Heart left ventricle (tissue), 16 donors: ENCODE data around the gene ENAH. TPM values are rescaled to one million over a fixed set of nuclear protein-coding genes. Genes with fewer than 3 reads are reported as not detected.

ENCODE experiments used
- ATAC-seq, 4 donors: fragments of 200-7000 bp; cut with Tn5 transposase; one replicate each; pipeline ENCODE4 v1.9.1; 2020 to 2022; ENCODE audit warnings: moderate library complexity in 4 of 4, mild to moderate bottlenecking in 3 of 4, moderate number of reproducible peaks in 1 of 4
- DNase-seq, 5 donors: peaks; one replicate each; pipeline ENCODE4 v3.0.0-alpha.2; 2020
- H3K27ac ChIP-seq, 12 donors: fragments of 200-600 bp; sonication (generic) in 4 of 12; one replicate each; pipeline versions ENCODE4 v1.5.0 to v1.8.0; 2016 to 2022; ENCODE audit warnings: mild to moderate bottlenecking in 2 of 12
- H3K27me3 ChIP-seq, 9 donors: fragments of 200-600 bp; sonication (generic) in 2 of 9; one replicate each; pipeline versions ENCODE4 v1.5.1 to v1.8.0; 2016 to 2022; ENCODE audit warnings: mild to moderate bottlenecking in 3 of 9
- H3K36me3 ChIP-seq, 9 donors: fragments of 200-600 bp; sonication (generic) in 2 of 9; one replicate each; pipeline versions ENCODE4 v1.5.0 to v1.8.0; 2018 to 2022; ENCODE audit warnings: mild to moderate bottlenecking in 2 of 9
- H3K4me1 ChIP-seq, 12 donors: fragments of 200-600 bp; sonication (generic) in 4 of 12; one replicate each; pipeline versions ENCODE4 v1.5.0 to v1.8.0; 2016 to 2022; ENCODE audit warnings: mild to moderate bottlenecking in 3 of 12
- H3K4me3 ChIP-seq, 12 donors: fragments of 200-600 bp; sonication (generic) in 4 of 12; one replicate each; pipeline versions ENCODE4 v1.5.0 to v1.8.0; 2017 to 2022; ENCODE audit warnings: mild to moderate bottlenecking in 9 of 12, moderate library complexity in 4 of 12
- H3K9me3 ChIP-seq, 12 donors: fragments of 200-600 bp; sonication (generic) in 4 of 12; one replicate each; pipeline versions ENCODE4 v1.5.0 to v1.8.0; 2016 to 2022; ENCODE audit warnings: mild to moderate bottlenecking in 1 of 12
- CTCF ChIP-seq, 12 donors: fragments of 200-600 bp; sonication (generic) in 4 of 12; IDR thresholded peaks; one replicate each; pipeline versions ENCODE4 v1.5.0 to v1.8.0; 2018 to 2022; ENCODE audit warnings: antibody characterized with exemption in 12 of 12, mild to moderate bottlenecking in 5 of 12
- POLR2A ChIP-seq, 2 donors: fragments of 450-650 bp; IDR thresholded peaks; one replicate each; pipeline ENCODE4 v1.6.1; 2017; ENCODE audit warnings: antibody characterized with exemption in 2 of 2, mild to moderate bottlenecking in 2 of 2, moderate library complexity in 2 of 2
- WGBS, 4 donors: extraction: QIAGEN DNeasy Blood & Tissue Kit in 2 of 4; methylation state at CpG; one replicate each; pipeline versions ENCODE4 v1.1.5 to v1.1.7; 2013 to 2018; 5-methylcytosine and 5-hydroxymethylcytosine counted together
- intact Hi-C, 10 donors: fragments of 100-400 bp; cut with DNase I; formaldehyde crosslinking; loops; one replicate each; pipeline versions ENCODE4 v1.11.1 to v1.14.2; 2022
- polyA plus RNA-seq, 2 donors: library from polyadenylated mRNA; stranded (reverse); fragments of 200-250 nt; gene quantifications; one replicate each; pipeline ENCODE4 v1.2.3, GENCODE V29; 2013
- total RNA-seq, 9 donors: library from RNA; depleted of rRNA in 2 of 9; stranded (reverse); fragments of >200 nt in 2 of 9; fragmentation: NEBNext Ultra II Directional in 3 of 9; extraction: Animal tissue kit (Norgen Biotek cat#: 25700) in 3 of 9; gene quantifications; one replicate each; pipeline versions ENCODE4 v1.1.0 to v1.2.4, GENCODE V29; 2016 to 2023
- donor health status: ischemic (EF 13 %, LVEDD 7.1; RV severe dilation, severe dysfunction).
- donor health status: healthy with polysubstance abuse.
- donor health status: DM: no; HTN: yes; CAD: no.
- donor health status: DM: no; HTN: no; CAD: no.
- donor health status: ischemic (EF 25% LVEDD 6.9; RV normal size, moderate dysfunction).
- donor health status: ischemic (EF 25% LVEDD 5.7; RV mildly dilated, moderate dysfunction).
- donor health status: healthy.
- donor health status: DM: yes; HTN: yes; CAD: no.
- donor health status: ischemic (EF 35%, LVEDD 5.7; RV mildly dilated, moderate dysfunction).
- donor health status: nonischemic (EF 11% LVEDD 7.7; RV severe dilation, severe dysfunction).
- donor health status: DM: yes; HTN: yes; CAD: no.
- donor health status: PGD.
- donor health status: ischemic (EF 29% LVEDD 5.4; RV normal size, mild dysfunction).
- donor health status: nonischemic (EF 23%, LVEDD 6.1; RV moderate dilation, normal function).

The ENAH gene
- total and polyA plus RNA-seq, 11 donors = 17.0 to 183 (median 86.1) TPM

- ATAC-seq (no peak), DNase-seq (no peak)
- H3K4me3 ChIP-seq = no peak overlapping the region
- H3K27ac ChIP-seq = peak overlapping the region in 2 of 12 donors; percentile 27 to 90
- TF ChIP-seq CTCF (IDR thresholded peaks at IDR 0.05) (no peak), POLR2A (IDR thresholded peaks at IDR 0.05) (no peak)
- no peaks in the 10 kb centered on the region for H3K9me3 ChIP-seq
- H3K36me3 ChIP-seq = no peaks in the 10 kb centered on the region
- WGBS, 4 donors = 85 to 92% (median 88%) methylated on average over 25 of the region's 25 CpGs
- intact Hi-C loops = no loop called here
- H3K27me3 ChIP-seq = no peaks in the 10 kb centered on the region
- peaks cover 0 to 53% (median 13%) of the 10 kb centered on the region in 12 donors for H3K4me1 ChIP-seq
Observed at GRCh38 chr1:225451840-225452515, 200.9 kb downstream of the ENAH start.

GRCh38 chr1:225451340-225451739 lies 201.6 kb downstream of the ENAH start:
- Histone ChIP-seq H3K9me3 (no peaks in the 10 kb centered on the region), H3K36me3 (no peaks in the 10 kb centered on the region), H3K4me3 (no peak overlapping the region), H3K4me1 (peaks cover 0 to 59% (median 20%) of the 10 kb centered on the region in 12 donors), H3K27ac (peak overlapping the region in 3 of 12 donors; percentile 27 to 90 (median 76)), H3K27me3 (no peaks in the 10 kb centered on the region)
- no peak for DNase-seq
- 81 to 97% (median 86%) methylated on average over 5 to 6 of the region's 6 CpGs for WGBS, 4 donors
- intact Hi-C loops = no loop called here
- TF ChIP-seq POLR2A (IDR thresholded peaks at IDR 0.05) (no peak), CTCF (IDR thresholded peaks at IDR 0.05) (no peak)
- ATAC-seq = no peak

- WGBS, 4 donors = 54 to 81% (median 70%) methylated on average over 11 to 12 of the region's 12 CpGs
- no peaks in the 10 kb centered on the region for H3K36me3 ChIP-seq
- DNase-seq (peak in 2 of 5 donors; percentile 62 to 70), ATAC-seq (peak in 2 of 4 donors; percentile 16 to 28)
- H3K4me3 ChIP-seq = no peak overlapping the region
- no peaks in the 10 kb centered on the region for H3K27me3 ChIP-seq
- intact Hi-C loops = no loop called here
- TF ChIP-seq POLR2A (IDR thresholded peaks at IDR 0.05) = no peak
- TF ChIP-seq CTCF (IDR thresholded peaks at IDR 0.05) = no peak
- no peaks in the 10 kb centered on the region for H3K9me3 ChIP-seq
- peak overlapping the region in 3 of 12 donors; percentile 27 to 90 (median 76) for H3K27ac ChIP-seq
- H3K4me1 ChIP-seq = peaks cover 5 to 66% (median 26%) of the 10 kb centered on the region in 12 donors
Observed at GRCh38 chr1:225450491-225451191, 202.3 kb downstream of the ENAH start.

GRCh38 chr1:225449774-225450173 lies 203.1 kb downstream of the ENAH start:
- ATAC-seq = no peak
- no peak for TF ChIP-seq POLR2A (IDR thresholded peaks at IDR 0.05)
- intact Hi-C loops = no loop called here
- H3K4me1 ChIP-seq = peaks cover 7 to 67% (median 31%) of the 10 kb centered on the region in 12 donors
- H3K27ac ChIP-seq = peak overlapping the region in 2 of 12 donors; percentile 76 to 90
- no peaks in the 10 kb centered on the region for H3K36me3 ChIP-seq
- no peak overlapping the region for H3K4me3 ChIP-seq
- no peaks in the 10 kb centered on the region for H3K27me3 ChIP-seq
- 90 to 97% (median 96%) methylated on average over 5 of the region's 5 CpGs for WGBS, 4 donors
- H3K9me3 ChIP-seq = no peaks in the 10 kb centered on the region
- DNase-seq = no peak
